Dermis blood vessel endothelial cell (primary cell): Measurements from ENCODE around the gene SLC44A3. TPM values are rescaled to one million over a fixed set of nuclear protein-coding genes. Genes with fewer than 3 reads are reported as not detected.

ENCODE experiments used
- DNase-seq: peaks from one replicate; pipeline ENCODE4 v3.0.0; 2010
- total RNA-seq: library from RNA; depleted of rRNA; stranded (reverse); fragments of >200 nt; gene quantifications from 2 replicates; pipeline ENCODE4 v1.2.3, GENCODE V29; 2014

The SLC44A3 gene
- total RNA-seq, 1 donor from 2014 or later, result 2.9 TPM

DNA sequence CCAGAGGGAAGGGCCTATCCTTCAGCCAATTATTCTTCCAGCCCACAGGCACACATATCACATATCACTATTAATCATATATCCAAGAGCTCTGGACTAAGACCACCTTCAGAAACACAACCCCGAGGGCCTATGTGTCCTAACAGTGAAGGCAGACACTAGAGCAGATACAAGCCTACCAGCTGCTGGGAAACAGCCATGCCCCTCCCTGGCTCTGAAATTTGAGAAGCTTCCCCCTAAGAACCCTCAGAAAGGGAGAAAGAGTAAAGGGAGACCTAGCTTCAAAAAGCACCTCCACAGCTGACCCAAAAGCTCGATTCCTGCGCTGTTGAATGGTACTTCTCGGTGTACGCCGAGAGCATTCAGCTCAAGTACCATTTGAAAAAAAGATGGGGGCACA, 89.3 kb downstream of the SLC44A3 start:
- DNase-seq, result no peak

DNA sequence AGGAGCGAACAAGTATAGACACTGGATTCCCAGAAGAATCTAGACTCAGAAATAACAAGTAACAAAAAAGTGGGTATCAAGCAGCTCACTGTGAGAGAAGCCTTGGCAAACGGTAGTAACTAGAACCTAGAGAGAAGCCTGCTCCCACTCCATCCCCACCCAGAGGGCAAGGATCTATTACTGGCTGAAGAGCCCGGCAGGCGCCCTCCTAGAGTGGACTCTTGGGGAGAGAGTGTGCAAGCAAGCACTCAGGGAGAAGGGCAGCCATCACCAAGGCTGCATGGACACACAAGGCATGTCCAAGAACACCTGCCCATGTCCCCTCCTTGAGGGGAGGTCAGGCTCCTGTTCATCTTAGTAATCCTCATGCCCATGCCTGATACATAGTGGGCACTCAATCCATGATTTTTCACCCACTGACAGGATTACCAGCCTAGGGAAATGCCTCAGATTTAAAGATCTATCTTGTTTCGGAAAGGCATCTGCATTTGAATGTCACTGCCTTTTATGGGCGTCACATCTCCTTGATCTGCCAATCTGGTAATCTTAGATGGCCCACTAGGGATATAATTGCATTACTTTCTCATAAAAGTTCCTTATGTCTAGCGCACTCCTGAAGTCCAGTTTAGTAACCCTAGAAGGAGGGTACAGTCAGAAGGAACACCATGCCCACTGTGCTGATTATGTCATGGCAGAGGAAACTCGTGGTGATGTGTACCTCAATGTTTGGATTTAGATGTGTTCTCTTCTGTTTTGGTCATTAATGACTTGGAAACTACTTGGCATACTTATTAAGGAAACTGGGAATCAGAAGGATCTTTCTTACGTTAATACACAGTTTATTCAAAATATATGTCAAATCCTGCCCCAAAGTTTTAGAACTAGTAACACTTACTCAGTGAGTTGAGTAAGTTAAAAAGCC, 92.4 kb downstream of the SLC44A3 start:
- DNase-seq, result peak; percentile 36

- no peak for DNase-seq
These were observed 97.1 kb downstream of the SLC44A3 start for GRCh38 chr1:94917251-94917650.

DNA sequence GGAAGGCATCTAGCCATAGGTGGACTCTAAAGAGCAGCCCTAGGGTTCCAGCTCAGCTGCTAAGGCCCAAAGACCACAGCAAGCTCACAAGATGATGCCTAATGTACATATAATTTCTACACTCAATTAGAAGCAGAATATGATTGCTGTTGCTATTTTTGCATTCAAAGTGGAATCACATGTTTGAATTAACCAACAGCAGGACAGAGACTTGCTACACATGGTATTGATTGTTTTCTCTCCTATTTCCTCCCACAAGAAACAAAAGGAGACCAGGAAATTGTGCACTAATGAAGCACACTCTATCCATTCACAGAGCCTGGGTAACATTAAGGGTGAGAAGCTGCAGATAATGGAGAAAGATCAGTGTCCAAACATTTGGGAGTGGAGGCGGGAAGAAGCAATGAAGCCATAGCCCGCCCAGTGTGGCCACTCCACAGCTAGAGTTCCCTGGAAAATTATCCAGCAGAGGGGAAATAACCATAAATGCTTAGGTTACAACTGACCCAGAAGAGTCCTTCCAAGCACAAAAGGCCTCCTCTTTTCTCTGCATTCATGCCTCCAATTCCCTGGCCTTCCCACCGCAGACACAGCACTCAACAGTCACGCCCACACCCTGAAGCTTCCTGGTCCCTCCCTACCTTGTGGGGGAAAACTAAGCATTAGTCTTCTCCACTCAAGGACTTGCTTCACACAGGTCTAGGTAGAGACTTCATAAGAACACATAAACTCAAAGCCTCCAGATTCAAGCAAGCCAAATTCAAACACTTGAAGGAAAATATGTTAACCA, 99.3 kb downstream of the SLC44A3 start:
- DNase-seq, result no peak

- DNase-seq, result peak; percentile 40
These were observed 99.9 kb downstream of the SLC44A3 start for GRCh38 chr1:94920061-94920460.

GRCh38 chr1:94921977-94922376, 101.8 kb downstream of the SLC44A3 start:
- DNase-seq, result no peak

DNA sequence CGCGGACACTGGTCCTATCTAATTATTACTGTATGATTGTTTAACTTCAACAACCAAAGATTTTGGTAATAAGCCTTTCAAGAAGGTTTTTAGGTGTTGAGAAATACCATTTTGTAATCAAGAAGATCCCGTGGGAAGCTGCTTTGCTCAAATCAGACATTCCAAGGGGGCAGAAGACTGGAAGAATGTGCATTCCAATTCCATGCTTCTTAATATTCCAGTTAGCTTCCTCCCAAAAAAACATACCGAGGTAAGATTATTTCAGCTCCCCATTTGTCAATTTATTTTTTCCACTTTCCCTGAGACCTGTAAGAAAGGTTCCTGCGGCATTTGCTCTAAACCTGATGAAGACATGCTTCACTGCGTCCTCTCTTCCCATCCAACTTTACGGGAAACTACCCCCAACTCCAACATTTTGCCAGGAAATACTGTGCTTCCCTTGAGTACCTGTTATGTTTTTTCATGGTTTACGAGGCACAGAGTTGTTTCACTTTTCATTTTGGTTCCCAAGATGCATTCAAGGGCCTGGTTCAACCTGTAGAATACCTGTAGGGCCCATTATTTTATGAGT, 102.7 kb downstream of the SLC44A3 start:
- peak; percentile 42 for DNase-seq

- peak; percentile 58 for DNase-seq
These were observed 104.8 kb downstream of the SLC44A3 start for GRCh38 chr1:94925004-94925403.

GRCh38 chr1:94925561-94926125, 105.5 kb downstream of the SLC44A3 start:
- DNase-seq, result peak; percentile 91

GRCh38 chr1:94926126-94926914, 106.2 kb downstream of the SLC44A3 start:
- peak; percentile 78 for DNase-seq

DNA sequence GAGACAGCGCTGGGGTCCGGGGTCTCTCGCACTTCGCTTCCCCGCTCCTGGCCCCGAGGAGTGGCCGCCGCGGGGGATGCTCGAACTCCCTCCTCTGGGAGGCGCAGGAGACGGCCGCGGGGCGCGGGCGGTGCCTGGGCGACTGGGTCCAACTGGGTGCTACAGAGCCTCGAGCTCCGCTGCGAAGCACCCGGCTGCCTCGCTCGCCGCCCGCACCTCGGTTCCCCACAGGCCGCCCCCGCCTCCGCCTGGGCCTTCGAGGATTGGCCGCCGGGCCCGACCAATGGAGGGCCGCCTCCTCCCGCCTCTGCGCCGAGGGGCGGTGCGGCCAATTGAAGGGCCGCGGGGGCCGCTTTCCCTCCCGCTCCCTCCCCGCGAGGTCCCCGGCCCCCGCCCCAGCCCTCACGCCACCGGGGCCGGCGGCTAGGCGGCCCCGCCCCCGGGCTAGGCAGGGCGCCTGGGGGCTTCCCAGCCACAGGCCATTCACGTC, 106.8 kb downstream of the SLC44A3 start, which contains the start of gene CNN3:
Gene CNN3, minus strand, starts transcription at position 196 of the 490 bp plus-strand sequence. CDS start 216 bp downstream, outside the sequence.
- peak; percentile 95 for DNase-seq

GRCh38 chr1:94927405-94928175, 107.4 kb downstream of the SLC44A3 start:
- peak; percentile 48 for DNase-seq

DNA sequence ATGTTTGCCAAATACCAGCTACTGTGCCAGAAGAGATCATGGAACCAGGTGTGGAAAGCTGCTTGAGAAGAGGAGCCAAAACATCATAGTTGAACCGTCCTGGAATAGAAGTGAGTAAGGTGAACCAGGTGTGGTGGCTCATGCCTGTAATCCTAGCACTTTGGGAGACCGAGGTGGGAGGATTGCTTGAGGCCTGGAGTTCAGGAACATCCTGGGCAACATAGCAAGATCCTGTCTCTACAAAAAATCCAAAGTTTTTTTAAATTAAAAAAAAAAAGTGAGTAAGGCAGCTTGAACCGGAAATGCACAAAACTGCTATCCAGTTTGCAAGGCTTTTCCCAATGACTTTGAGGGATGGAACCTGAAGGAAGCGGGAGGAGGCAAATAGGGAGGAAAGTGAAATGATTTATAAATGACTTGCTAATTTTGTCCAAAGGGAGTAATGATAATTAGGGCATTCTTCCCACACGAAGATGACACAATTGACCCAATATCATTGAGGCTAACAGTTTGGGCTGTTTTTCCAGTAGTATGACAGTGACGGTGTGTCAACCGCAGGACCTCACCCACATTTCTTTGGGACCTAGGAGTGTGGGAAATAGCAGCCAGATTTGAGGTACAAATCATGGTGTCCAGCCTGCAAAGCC, 108.3 kb downstream of the SLC44A3 start:
- no peak for DNase-seq

DNA sequence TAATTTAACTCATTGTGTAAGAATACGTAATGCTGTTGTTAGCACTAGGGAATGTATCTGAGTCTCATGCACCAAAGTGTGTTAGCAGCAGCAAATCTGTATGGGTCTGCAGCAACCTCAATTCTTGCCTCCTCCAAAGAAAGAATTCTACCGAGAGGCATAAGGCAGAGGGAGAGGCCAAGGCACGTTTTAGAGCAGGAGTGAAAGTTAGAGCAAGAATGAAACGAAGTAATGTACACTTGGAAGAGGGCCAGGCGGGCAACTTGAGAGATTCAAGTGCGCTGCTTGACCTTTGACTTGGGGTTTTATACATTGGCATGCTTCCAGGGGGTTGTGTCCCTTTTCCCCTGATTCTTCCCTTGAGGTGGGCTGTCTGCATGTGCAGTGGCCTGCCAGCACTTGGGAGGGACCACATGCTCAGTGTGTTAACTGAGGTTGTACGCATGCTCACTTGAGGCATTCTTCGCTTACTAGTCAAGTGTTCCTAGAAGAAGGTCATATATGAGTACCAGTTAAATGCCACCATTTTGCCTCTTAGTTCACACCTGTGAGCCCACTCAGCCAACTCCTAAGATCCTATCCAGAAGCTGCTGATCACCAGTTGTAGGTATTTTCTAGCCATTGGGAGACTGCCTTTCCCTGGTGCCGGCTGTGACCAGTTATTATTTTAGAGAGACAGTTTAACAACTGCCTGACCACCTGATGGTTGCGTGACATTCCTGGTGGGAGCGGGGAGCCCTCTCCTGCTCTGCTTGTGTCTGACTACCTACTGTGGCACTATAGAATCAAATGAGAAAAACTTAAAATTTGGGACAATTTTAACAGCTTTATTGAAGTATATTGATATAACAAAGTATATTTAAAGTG, 109.4 kb downstream of the SLC44A3 start:
- no peak for DNase-seq

GRCh38 chr1:94931254-94931841, 111.2 kb downstream of the SLC44A3 start:
- DNase-seq, result no peak

DNA sequence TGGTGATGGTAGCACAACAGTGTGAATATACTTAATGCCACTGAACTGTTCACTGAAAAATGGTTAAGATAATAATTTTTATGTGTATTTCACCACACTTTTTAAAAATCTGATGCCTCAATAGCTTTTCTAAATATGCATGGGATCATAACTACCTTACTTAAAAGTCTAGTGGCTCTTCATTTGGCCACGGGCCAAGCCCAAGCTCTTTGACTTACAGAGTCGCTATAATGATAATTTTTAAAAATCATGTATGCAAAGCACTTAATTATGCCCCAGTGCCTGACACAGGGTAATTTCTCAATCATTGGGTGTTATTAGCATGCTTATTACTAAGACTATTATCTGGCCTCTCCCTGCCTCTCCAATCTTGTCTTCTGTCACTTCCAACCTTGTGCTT, 114.4 kb downstream of the SLC44A3 start:
- DNase-seq, result no peak

DNA sequence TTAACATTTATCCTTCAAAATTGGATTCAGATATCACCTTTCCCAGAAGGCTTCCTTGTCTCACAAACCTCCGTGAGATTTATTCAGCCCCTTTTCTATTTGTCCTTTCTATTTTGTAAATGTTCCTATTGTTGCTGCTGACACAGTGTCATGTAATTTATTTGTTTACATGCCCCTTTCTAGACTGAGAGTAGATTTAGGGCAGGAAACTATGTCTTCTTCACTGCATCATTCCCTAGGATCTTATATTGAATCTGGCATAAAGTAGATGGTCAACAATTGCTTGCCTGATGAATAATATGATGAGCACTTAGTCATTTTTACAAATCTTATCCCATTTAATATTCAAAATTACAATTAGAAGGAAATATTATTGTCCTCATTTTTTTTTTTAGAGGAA, 114.9 kb downstream of the SLC44A3 start:
- no peak for DNase-seq

DNA sequence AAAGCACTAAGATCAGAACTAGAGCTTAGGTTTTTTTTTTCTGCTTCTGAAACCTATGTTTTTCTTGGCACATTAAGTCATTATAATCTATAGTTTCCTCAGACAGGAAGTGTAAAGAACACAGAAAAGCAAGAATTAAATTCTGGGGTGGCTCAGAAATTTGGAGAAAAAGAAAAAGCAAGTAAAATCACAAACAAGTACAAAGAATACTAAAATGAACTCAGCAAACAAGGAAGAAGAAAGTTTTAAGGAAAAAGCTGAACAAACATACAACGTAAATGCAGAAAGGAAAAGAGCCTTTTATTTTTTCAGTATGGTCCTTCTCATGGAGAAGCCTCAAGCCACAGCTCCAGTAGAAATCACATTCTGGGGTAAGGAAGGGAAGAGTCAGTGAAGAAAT, 115.3 kb downstream of the SLC44A3 start:
- peak; percentile 29 for DNase-seq
